Measurements from ENCODE around the gene MYT1.
"Not testable (repeated sequence)": the region's sequence is repeated elsewhere in the genome, so short reads cannot be mapped to it uniquely, and the experiment has no call there.

The MYT1 gene

DNA sequence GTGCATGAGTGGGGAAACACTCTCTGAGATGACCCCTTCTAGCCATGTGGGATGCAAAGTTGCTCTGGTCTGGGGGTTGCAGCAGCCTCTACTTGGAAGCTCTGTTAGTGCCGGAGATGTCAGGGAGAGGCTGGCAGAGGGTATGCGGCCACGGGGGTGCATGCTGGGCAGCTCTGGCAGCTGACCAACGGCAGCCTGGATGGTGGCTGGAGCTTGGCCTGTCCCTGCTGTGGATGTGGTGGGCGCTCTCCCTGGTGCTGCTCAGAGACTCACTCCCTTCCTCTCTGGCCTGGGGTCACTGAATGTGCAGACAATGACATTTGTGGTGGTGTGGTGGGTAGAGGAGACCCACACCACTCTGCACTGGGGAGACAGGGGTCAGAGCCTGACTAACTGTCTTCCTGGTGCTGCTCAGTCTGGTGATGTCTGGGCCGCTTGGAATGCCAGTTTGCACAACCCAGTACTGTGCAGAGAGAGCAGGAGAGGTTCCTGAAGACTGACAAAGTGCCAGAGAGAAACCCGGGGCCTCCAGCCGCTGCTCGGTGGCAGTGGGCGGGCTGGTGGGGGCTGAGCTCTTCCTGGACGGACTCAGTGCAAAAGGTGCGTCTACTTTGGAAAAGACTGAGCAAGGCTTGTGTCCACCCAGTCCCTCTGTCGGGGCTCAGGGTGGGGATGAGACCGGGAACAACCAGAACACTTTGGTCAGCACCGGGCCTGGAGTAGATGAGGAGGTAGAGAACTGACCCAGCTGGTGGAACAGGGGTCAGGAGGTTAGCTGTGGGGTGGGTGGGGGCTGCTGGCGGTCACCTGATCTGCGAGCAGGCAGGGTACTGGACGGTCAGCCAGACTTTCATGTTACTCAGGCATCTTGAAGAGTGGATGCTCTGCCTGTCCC is 2.7 kb downstream of the MYT1 start:
- no peak for DNase-seq (ENCODE audit: low read depth in 2 of 2)

DNA sequence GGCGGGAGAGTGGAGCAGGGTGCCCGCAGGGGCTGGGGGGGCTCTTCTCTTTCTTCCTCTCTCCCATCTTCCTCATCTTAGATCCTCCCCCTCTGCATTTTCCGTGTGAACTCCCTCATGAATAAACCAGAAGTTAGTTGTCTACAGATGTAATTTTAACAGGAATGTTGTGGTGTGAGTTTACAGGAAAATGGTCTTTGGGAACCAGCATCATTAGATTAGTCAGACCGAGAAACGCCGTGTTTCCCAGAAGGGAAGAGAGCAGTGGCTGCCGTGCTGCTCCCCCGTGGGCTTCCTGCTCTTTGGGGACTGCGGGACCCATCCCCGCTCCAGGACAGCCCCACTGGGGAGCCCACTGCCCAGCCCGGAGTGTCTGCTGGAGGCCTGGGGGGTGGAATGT is 3.4 kb downstream of the MYT1 start:
- no peak for DNase-seq (ENCODE audit: low read depth in 2 of 2)

GRCh38 chr20:64168381-64169090 is 4.3 kb downstream of the MYT1 start:
- DNase-seq (ENCODE audit: low read depth in 2 of 2) = no peak

DNA sequence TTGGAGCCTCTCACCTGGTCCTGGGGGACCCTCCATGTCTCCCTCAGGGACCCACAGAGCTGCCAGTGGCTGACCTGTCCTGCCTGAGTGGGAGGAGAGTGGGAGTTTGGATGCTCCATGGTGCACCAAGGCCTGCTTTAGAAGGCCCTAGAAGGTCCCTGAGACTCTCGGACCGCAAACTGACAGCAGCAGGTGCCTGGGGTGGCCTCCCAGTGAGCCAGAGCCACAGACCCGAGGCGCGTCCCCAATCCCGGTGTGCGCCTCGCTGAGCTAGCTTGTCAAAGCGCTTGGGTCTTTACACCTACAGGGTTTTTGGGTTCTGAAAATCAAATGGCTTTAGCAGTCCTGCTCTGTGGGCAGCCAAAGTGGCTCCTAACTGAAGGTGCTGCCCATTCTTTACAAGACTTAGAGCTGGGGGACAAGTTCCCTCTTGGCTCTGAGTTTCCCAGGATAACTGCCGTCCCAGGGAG is 4.9 kb downstream of the MYT1 start:
- DNase-seq (ENCODE audit: low read depth in 2 of 2) = no peak

- DNase-seq (ENCODE audit: low read depth in 2 of 2) = no peak
Measured at GRCh38 chr20:64171211-64171610, 7.0 kb downstream of the MYT1 start.

- no peak for DNase-seq (ENCODE audit: low read depth in 2 of 2)
Measured at GRCh38 chr20:64173116-64173515, 8.9 kb downstream of the MYT1 start.

DNA sequence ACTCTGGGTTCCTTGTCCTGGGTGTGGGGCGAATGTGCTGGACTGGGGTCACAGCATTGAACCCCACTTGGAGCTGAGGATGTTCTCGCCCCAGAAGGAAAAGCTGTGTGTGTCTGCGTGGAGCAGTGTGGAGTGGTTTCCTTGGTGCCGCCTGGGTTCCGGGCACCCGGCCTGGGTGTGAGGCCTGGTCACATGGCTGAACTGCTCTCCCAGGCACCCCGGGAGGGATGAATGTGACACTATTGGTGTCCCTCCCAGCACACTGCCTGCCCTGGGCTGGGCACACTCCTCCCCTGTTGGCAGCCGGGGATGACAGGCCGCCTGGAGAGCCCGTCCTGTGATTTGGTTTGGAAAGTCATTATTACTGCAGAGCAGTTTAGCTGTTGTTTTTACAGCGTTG is 12.3 kb downstream of the MYT1 start:
- no peak for DNase-seq (ENCODE audit: low read depth in 2 of 2)

GRCh38 chr20:64176971-64177370 is 12.7 kb downstream of the MYT1 start:
- no peak for DNase-seq (ENCODE audit: low read depth in 2 of 2)

- no peak for DNase-seq (ENCODE audit: low read depth in 2 of 2)
Measured at GRCh38 chr20:64177384-64177783, 13.1 kb downstream of the MYT1 start.

- DNase-seq (ENCODE audit: low read depth in 2 of 2) = no peak
Measured at GRCh38 chr20:64177787-64178186, 13.5 kb downstream of the MYT1 start.

DNA sequence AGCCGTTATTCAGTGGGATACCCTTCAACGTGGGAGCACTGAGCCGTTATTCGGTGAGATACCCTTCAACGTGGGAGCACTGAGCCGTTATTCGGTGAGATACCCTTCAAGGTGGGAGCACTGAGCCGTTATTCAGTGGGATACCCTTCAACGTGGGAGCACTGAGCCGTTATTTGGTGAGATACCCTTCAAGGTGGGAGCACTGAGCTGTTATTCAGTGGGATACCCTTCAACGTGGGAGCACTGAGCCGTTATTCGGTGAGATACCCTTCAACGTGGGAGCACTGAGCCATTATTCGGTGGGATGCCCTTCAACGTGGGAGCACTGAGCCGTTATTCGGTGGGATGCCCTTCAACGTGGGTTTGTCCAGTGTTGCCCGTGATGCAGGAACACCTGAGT is 14.7 kb downstream of the MYT1 start:
- not testable (repeated sequence) for DNase-seq (ENCODE audit: low read depth in 2 of 2)

DNA sequence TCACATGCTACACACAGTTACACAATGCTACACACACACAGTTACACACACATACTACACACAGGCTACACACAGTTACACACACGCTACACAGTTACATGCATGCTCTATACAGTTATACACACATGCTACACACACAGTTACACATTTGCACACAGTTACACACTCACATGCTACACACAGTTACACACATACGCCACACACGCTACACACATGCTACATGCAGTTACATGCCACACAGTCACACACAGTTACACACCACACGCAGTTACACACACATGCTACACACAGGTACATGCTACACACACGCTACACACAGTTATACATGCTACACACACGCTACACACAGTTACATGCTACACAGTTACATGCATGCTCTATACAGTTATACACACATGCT is 15.6 kb downstream of the MYT1 start:
- DNase-seq (ENCODE audit: low read depth in 2 of 2) = no peak

GRCh38 chr20:64180673-64181072 is 16.4 kb downstream of the MYT1 start:
- DNase-seq (ENCODE audit: low read depth in 2 of 2) = no peak

DNA sequence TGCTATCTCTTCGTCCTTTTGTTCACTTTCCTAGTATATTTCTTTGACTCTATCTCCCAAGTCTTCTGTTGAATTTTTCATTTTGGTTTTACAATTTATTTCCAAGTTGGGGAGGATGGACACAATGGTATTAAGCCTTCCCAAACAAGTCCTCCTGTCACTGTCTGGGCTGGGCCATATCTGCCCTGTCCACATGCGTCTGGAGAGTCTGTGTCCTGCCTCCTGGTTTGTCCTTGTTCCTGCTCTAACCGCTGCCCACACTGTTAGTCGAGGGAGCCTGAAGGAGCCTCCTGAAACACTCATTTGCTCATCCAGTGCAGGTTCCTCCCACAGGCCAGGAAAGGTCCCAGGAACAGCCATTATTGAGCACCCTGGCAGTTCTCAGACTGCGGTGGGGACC is 17.1 kb downstream of the MYT1 start:
- DNase-seq (ENCODE audit: low read depth in 2 of 2) = no peak

DNA sequence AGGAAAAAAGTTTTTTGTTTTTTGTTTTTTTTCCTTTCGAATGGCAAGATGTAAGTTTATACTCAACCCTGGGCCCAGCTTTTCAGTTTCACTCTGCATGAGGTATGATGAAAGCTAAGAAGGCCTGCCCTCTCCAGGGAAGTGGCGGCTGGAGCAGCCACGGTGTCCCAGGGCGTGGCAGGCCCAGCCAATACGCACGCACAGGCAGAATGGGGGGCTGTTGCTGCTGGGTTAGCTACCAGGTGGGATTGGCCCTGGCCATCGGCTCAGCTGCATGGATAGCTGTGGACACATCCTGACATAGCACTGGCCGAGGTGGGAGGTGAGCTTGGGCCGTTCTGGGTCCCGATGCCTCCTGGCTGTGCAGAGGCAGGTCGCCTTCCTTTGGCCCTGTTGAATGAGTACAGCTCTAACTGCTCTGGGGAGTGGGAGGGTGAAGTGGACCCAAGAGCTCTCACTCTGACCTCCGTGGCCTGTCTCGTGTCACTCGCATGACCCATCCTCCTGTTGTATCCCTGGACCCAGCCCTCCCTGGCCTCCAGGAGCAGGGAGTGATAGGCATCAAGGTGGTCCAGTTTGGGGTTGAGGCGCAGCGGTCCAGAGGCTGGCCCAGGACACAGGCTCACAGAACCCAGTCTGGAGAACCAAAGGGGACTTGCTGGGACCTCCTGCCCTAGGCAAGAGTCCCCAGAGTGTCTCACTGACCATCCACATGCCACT is 18.1 kb downstream of the MYT1 start:
- DNase-seq (ENCODE audit: low read depth in 2 of 2) = no peak

GRCh38 chr20:64183313-64183712 is 19.1 kb downstream of the MYT1 start:
- no peak for DNase-seq (ENCODE audit: low read depth in 2 of 2)

- no peak for DNase-seq (ENCODE audit: low read depth in 2 of 2)
Measured at GRCh38 chr20:64184795-64185194, 20.5 kb downstream of the MYT1 start.

DNA sequence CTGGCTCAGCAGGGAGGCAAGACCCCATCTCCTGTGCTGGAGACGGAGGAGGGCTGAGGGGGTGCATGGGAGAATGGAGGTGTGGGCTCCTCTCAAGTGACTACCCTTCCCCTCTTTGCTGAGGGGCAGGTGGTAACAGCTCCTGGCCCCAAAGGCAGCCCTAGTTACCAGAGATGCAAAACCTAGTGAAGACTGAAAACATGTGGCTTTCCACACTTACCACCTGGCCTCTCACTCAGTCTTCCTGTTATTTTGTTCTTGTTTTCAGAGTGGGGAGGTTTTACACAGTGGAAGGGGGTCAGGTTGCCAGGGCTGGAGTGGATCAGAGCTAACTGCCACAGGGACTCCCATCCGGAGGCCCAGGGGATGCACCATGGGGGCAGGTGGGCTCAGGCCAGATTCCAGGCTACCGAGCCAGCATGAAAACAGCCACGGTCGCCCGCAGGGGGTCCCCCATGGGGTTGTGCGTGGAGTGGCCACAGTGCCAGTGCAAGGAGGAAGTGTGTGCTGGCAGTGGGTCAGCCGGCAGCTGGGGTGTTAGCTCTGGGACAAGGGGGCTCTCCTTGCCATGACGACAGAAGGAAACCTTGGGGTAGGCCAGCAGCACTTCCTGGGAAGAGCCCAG is 21.1 kb downstream of the MYT1 start:
- no peak for DNase-seq (ENCODE audit: low read depth in 2 of 2)

DNA sequence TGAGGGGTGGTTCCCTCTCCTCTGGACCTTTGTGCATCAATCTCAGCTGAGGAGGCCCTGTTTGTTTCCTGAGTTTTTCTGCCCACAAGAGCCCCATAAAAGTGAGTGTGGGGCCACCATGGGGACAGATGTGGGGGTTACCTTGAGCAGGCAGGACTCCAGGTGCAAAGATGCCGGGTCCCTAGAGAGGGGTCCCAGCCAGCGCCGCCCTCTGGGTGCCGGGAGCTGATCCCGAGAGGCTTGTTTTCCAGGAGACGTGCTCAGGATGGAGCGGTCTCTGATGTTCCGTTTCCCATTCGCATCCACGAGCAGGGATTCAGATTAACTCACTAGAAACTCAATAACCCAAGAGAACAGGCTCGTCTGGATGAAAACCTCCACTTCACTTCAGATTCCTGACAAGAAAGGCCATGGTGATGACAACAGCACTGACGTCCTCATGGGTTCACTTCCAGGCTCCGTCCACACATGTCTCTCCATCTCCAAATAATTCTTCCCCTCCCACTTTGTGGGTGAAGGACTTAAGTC is 21.9 kb downstream of the MYT1 start:
- no peak for DNase-seq (ENCODE audit: low read depth in 2 of 2)

GRCh38 chr20:64187213-64187612 is 23.0 kb downstream of the MYT1 start:
- not testable (repeated sequence) for DNase-seq (ENCODE audit: low read depth in 2 of 2)

GRCh38 chr20:64188091-64188490 is 23.8 kb downstream of the MYT1 start:
- DNase-seq (ENCODE audit: low read depth in 2 of 2) = no peak

All from activated CD8-positive, alpha-beta memory T cell treated with anti-CD3 and anti-CD28 coated beads for 4 hours (primary cell).